Measurements from ENCODE around the gene B9D1.

GRCh38 chr17:19325542-19325941, 37.0 kb downstream of the B9D1 start:
- no peak for TF ChIP-seq CTCF (IDR thresholded peaks at IDR 0.05; ENCODE audit: insufficient read depth, low read length, poor library complexity, severe bottlenecking)
- TF ChIP-seq EZH2phosphoT487 (conservative IDR thresholded peaks at IDR 0.05; ENCODE audit: low read length): no peak

Measured in SU-DHL-6 (cell line).